Keratinocyte (primary cell): ENCODE measurements around the gene SIK3. TPM values are rescaled to one million over a fixed set of nuclear protein-coding genes. Genes with fewer than 3 reads are reported as not detected.
A peak's percentile ranks its signal among the peaks of the same experiment; 100 is the strongest.

Experiments
- DNase-seq: peaks from one replicate; pipeline ENCODE4 v3.0.0-alpha.2; 2011; ENCODE audit warnings: low read depth, missing footprints, low spot score
- FAIRE-seq: peaks from 2 replicates; lab custom pipeline; 2011; peaks lifted over from hg19 to GRCh38; lab: Jason Lieb, UNC
- H2AFZ ChIP-seq: 2 replicates; pipeline ENCODE4 v1.6.0; 2012; ENCODE audit warnings: low read length, control low read depth, inconsistent platforms; ENCODE audit not compliant: control insufficient read depth
- H3K27ac ChIP-seq: 2 replicates; pipeline ENCODE4 v1.5.1; 2011; ENCODE audit warnings: low read length; ENCODE audit not compliant: control insufficient read depth, insufficient read depth
- H3K27me3 ChIP-seq: 3 replicates; pipeline ENCODE4 v1.6.0; 2011; ENCODE audit warnings: low read length; ENCODE audit not compliant: control insufficient read depth, insufficient read depth; ENCODE audit errors: extremely low read depth
- H3K36me3 ChIP-seq, 2 experiments: 2 replicates in 1 of 2; 3 replicates in 1 of 2; pipeline ENCODE4 v1.5.1; 2011; ENCODE audit warnings: low read length in 2 of 2, mild to moderate bottlenecking in 1 of 2; ENCODE audit not compliant: control insufficient read depth in 2 of 2, insufficient read depth in 2 of 2; ENCODE audit errors: extremely low read depth in 1 of 2
- H3K4me1 ChIP-seq: 3 replicates; pipeline ENCODE4 v1.5.1; 2011; ENCODE audit warnings: low read length; ENCODE audit not compliant: control insufficient read depth, insufficient read depth; ENCODE audit errors: extremely low read depth
- H3K4me2 ChIP-seq: 3 replicates; pipeline ENCODE4 v1.6.0; 2011; ENCODE audit warnings: low read depth, low read length; ENCODE audit not compliant: control insufficient read depth, insufficient read depth; ENCODE audit errors: extremely low read depth
- H3K4me3 ChIP-seq, 3 experiments: fragments of 200-600 bp in 1 of 3; sonication (generic) in 1 of 3; 2 replicates in 2 of 3; 3 replicates in 1 of 3; pipeline ENCODE4 v1.5.1; 2011 to 2016; ENCODE audit warnings: low read length in 3 of 3, mild to moderate bottlenecking in 3 of 3, control low read depth in 2 of 3, inconsistent platforms in 1 of 3, low read depth in 1 of 3, mixed read lengths in 1 of 3, mixed run types in 1 of 3, moderate library complexity in 1 of 3; ENCODE audit not compliant: control insufficient read depth in 2 of 3, insufficient read depth in 2 of 3; ENCODE audit errors: extremely low read depth in 1 of 3
- H3K79me2 ChIP-seq: 2 replicates; pipeline ENCODE4 v1.6.0; 2012; ENCODE audit warnings: low read length; ENCODE audit not compliant: control insufficient read depth, insufficient read depth
- H3K9ac ChIP-seq: 3 replicates; pipeline ENCODE4 v1.6.0; 2011; ENCODE audit warnings: low read length; ENCODE audit not compliant: control insufficient read depth, insufficient read depth; ENCODE audit errors: extremely low read depth
- H3K9me1 ChIP-seq: 3 replicates; pipeline ENCODE4 v1.6.0; 2011; ENCODE audit warnings: low read length; ENCODE audit not compliant: control insufficient read depth, insufficient read depth; ENCODE audit errors: extremely low read depth
- H3K9me3 ChIP-seq: 2 replicates; pipeline ENCODE4 v1.5.1; 2012; ENCODE audit warnings: low read depth, low read length; ENCODE audit not compliant: control insufficient read depth
- H4K20me1 ChIP-seq: 3 replicates; pipeline ENCODE4 v1.6.0; 2011; ENCODE audit warnings: low read length; ENCODE audit not compliant: control insufficient read depth, insufficient read depth; ENCODE audit errors: extremely low read depth
- EZH2 ChIP-seq: IDR thresholded peaks from one replicate; pipeline ENCODE4 v1.6.1; 2012; ENCODE audit warnings: inconsistent platforms, mild to moderate bottlenecking, low read length, moderate library complexity
- dilution Hi-C: fragments of 300-500 bp; cut with MboI; formaldehyde crosslinking; loops from one replicate; pipeline ENCODE4 v1.7.0; 2020; ENCODE audit warnings: low sequenced_read_pairs; ENCODE audit not compliant: extremely low pct_ligation_motif_present
- polyA plus RNA-seq, 5 experiments: library from polyadenylated mRNA; depleted of rRNA in 3 of 5; stranded (reverse) in 3 of 5; stranded (forward) in 1 of 5; unstranded in 1 of 5; fragments of >200 nt; gene quantifications; 1 replicate in 1 of 5; 2 replicates in 3 of 5; 3 replicates in 1 of 5; pipeline versions ENCODE4 v1.2.1 to v1.2.3, GENCODE V29; 2011 to 2012; ENCODE audit warnings: missing spikeins in 2 of 5, low read depth in 1 of 5, low replicate concordance in 1 of 5
- TF ChIP-seq, protein P1 (sequence below), 3 experiments: IDR thresholded peaks in 1 of 3; conservative IDR thresholded peaks in 1 of 3; optimal IDR thresholded peaks in 1 of 3; 2 replicates in 2 of 3; 3 replicates in 1 of 3; pipeline versions ENCODE3 to v1.5.1; 2011; ENCODE audit warnings: low read length in 3 of 3, mild to moderate bottlenecking in 3 of 3, moderate library complexity in 2 of 3, control low read depth in 1 of 3, inconsistent platforms in 1 of 3; ENCODE audit not compliant: insufficient read depth in 2 of 3; ENCODE audit errors: extremely low read depth in 1 of 3

The SIK3 gene
- polyA plus RNA-seq, 1 donor (not counting 4 experiments of a cell fraction or from before 2014, with no cell fraction given), result 8.2 TPM

DNA sequence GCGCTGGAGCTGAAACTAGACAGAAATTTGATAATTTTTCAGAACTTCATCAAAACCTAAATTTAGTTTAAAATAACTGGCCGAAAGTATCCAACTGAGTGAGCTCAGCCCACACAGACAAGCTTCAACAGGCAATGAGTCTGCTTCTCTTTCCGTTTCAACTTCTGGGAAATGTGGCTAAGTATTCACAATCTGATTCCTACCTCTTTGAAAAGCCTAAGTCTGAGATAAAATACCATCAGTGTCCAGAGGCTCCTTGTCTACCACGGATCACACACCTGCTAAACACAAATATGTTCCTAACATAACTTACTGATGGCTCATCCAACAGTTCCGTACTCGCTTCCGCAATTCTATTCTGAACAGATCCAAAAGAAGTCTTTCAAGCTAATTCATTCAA lies 8.5 kb downstream of the SIK3 start:
- Histone ChIP-seq H4K20me1 (no peaks in the 10 kb centered on the region), H3K9ac (peak overlapping the region; percentile 60), H3K27ac (peak overlapping the region; percentile 70), H3K4me3 (peak overlapping the region in 2 of 3 experiments; percentile 37 to 48), H3K4me1 (peaks cover 34% of the 10 kb centered on the region), H3K9me1 (peaks cover 3% of the 10 kb centered on the region), H3K79me2 (peaks cover 79% of the 10 kb centered on the region), H3K27me3 (no peaks in the 10 kb centered on the region), H3K36me3 (peaks cover 0 to 3% of the 10 kb centered on the region in 2 experiments), H3K4me2 (peak overlapping the region; percentile 87), H3K9me3 (no peaks in the 10 kb centered on the region), H2AFZ (no peak overlapping the region)
- peak; percentile 71 for DNase-seq
- dilution Hi-C loops, result no loop called here
- TF ChIP-seq, protein P1, sequence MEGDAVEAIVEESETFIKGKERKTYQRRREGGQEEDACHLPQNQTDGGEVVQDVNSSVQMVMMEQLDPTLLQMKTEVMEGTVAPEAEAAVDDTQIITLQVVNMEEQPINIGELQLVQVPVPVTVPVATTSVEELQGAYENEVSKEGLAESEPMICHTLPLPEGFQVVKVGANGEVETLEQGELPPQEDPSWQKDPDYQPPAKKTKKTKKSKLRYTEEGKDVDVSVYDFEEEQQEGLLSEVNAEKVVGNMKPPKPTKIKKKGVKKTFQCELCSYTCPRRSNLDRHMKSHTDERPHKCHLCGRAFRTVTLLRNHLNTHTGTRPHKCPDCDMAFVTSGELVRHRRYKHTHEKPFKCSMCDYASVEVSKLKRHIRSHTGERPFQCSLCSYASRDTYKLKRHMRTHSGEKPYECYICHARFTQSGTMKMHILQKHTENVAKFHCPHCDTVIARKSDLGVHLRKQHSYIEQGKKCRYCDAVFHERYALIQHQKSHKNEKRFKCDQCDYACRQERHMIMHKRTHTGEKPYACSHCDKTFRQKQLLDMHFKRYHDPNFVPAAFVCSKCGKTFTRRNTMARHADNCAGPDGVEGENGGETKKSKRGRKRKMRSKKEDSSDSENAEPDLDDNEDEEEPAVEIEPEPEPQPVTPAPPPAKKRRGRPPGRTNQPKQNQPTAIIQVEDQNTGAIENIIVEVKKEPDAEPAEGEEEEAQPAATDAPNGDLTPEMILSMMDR (optimal IDR thresholded peaks at IDR 0.05 in 1 of 3, IDR thresholded peaks at IDR 0.05 in 1 of 3, conservative IDR thresholded peaks at IDR 0.05 in 1 of 3; ENCODE audit: extremely low read depth in 1 of 3, insufficient read depth in 2 of 3, low read length in 3 of 3), result no peak
- TF ChIP-seq EZH2, result no peak
- FAIRE-seq, result peak; percentile 84

- peaks cover 79% of the 10 kb centered on the region for H3K79me2 ChIP-seq
- no peak overlapping the region for H3K4me3 ChIP-seq
- H3K9me3 ChIP-seq, result no peaks in the 10 kb centered on the region
- no peak overlapping the region for H3K9ac ChIP-seq
- dilution Hi-C loops, result no loop called here
- no peak for FAIRE-seq
- peaks cover 0 to 3% of the 10 kb centered on the region in 2 experiments for H3K36me3 ChIP-seq
- no peak overlapping the region for H2AFZ ChIP-seq
- no peak for DNase-seq
- TF ChIP-seq EZH2, result no peak
- TF ChIP-seq, protein P1 (optimal IDR thresholded peaks at IDR 0.05 in 1 of 3, IDR thresholded peaks at IDR 0.05 in 1 of 3, conservative IDR thresholded peaks at IDR 0.05 in 1 of 3; ENCODE audit: extremely low read depth in 1 of 3, insufficient read depth in 2 of 3, low read length in 3 of 3), result no peak
- no peaks in the 10 kb centered on the region for H3K27me3 ChIP-seq
- H3K27ac ChIP-seq, result no peak overlapping the region
- H4K20me1 ChIP-seq, result no peaks in the 10 kb centered on the region
- no peak overlapping the region for H3K4me2 ChIP-seq
- H3K4me1 ChIP-seq, result peaks cover 27% of the 10 kb centered on the region
- no peaks in the 10 kb centered on the region for H3K9me1 ChIP-seq
These were observed 10.8 kb downstream of the SIK3 start for GRCh38 chr11:117087446-117087845.
